Measurements from ENCODE around the gene MUC6. TPM values are rescaled to one million over a fixed set of nuclear protein-coding genes. Genes with fewer than 3 reads are reported as not detected.

The MUC6 gene
- total RNA-seq, 1 experiment from 2014 or later = not detected

GRCh38 chr11:968822-969221, 67.7 kb downstream of the MUC6 start:
- DNase-seq (ENCODE audit: low spot score) = no peak

GRCh38 chr11:967995-968751, 68.3 kb downstream of the MUC6 start:
- DNase-seq (ENCODE audit: low spot score) = no peak

DNA sequence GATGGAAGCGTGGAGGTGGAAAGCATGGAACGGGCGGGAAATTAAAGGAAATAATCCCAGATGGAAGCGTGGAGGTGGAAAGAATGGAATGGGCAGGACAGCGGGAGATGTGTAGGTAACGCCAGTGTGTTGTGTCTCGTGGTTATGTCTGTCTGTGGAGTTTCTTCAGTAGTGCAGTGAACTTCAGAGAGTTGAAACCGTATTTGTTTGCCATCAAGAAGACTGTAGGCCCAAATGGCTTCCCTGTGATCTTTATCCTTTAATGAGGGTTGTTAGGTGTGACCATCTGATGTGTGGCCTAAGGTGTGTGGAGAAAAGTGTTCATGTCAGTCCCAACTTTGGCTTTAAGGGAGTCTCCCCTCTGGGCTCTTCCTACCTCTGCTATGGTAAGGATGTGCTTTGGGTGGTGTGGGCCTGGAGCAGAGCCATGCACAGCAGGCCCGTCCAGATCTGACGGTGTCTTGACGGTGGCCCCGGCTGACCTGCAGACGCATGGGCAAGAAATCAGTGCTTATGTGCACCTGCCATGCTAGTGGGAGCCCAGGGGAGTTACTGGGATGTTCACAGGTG, 71.2 kb downstream of the MUC6 start:
- no peak for DNase-seq (ENCODE audit: low spot score)

DNA sequence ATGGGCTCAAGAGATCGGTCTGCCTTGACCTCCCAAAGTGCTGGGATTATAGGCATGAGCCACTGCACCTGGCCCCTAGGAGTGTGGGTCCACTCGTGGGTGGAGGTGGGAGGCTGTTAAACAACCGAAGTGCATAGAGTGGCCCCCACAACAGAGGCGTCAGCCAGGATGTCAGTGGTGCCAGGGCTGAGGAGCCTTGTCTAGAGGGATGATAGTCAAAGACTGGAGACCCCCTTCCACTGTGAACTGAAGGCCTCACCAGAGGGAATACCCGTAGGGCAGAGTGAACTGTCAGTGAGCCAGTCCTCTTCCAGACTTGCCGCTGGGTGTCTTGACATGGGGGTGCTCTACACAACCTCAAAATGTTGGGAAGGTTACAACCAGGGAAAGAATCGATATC, 72.7 kb downstream of the MUC6 start:
- DNase-seq (ENCODE audit: low spot score) = no peak

Other genes starting within 250 kb of the MUC6 start
- not detected in 2 replicates for gene CEND1, start 246.6 kb downstream of the MUC6 start, total RNA-seq (2014; rRNA removed; shearing (Covaris generic))
- 43.7 and 46.5 TPM in 2 replicates for gene SLC25A22, start 238.4 kb downstream of the MUC6 start, total RNA-seq (2014; rRNA removed; shearing (Covaris generic))
- gene PIDD1, start 231.5 kb downstream of the MUC6 start, total RNA-seq (2014; rRNA removed; shearing (Covaris generic)) = 5.7 and 6.0 TPM in 2 replicates
- 399 and 585 TPM in 2 replicates for gene RPLP2, start 226.8 kb downstream of the MUC6 start, total RNA-seq (2014; rRNA removed; shearing (Covaris generic))
- gene PNPLA2, start 217.8 kb downstream of the MUC6 start, total RNA-seq (2014; rRNA removed; shearing (Covaris generic)) = 17.0 and 33.8 TPM in 2 replicates
- gene CRACR2B, start 208.8 kb downstream of the MUC6 start, total RNA-seq (2014; rRNA removed; shearing (Covaris generic)) = not detected in 2 replicates
- 892 and 998 TPM in 2 replicates for gene CD151, start 203.8 kb downstream of the MUC6 start, total RNA-seq (2014; rRNA removed; shearing (Covaris generic))
- 132 and 157 TPM in 2 replicates for gene POLR2L, start 194.2 kb downstream of the MUC6 start, total RNA-seq (2014; rRNA removed; shearing (Covaris generic))
- 195 and 210 TPM in 2 replicates for gene TSPAN4, start 193.9 kb downstream of the MUC6 start, total RNA-seq (2014; rRNA removed; shearing (Covaris generic))
- 54.5 and 66.7 TPM in 2 replicates for gene CHID1, start 125.9 kb downstream of the MUC6 start, total RNA-seq (2014; rRNA removed; shearing (Covaris generic))
- gene AP2A2, start 110.8 kb downstream of the MUC6 start, total RNA-seq (2014; rRNA removed; shearing (Covaris generic)) = 27.8 and 29.4 TPM in 2 replicates
- not detected in 2 replicates for gene MUC2, start 38.2 kb upstream of the MUC6 start, total RNA-seq (2014; rRNA removed; shearing (Covaris generic))
- not detected in 2 replicates for gene MUC5AC, start 121.2 kb upstream of the MUC6 start, total RNA-seq (2014; rRNA removed; shearing (Covaris generic))
- gene MUC5B, start 186.3 kb upstream of the MUC6 start, total RNA-seq (2014; rRNA removed; shearing (Covaris generic)) = not detected in 2 replicates

Measured in A172 (cell line).